22Rv1 (cell line): ENCODE data around the gene SHC1.

Experiments used
- ZFX ChIP-seq: fragments of 450-650 bp; IDR thresholded peaks from 2 replicates; pipeline ENCODE4 v1.6.1; 2017; ENCODE audit warnings: antibody characterized with exemption, borderline replicate concordance
- TF ChIP-seq, protein P1 (sequence below): fragments of 450-650 bp; IDR thresholded peaks from 2 replicates; pipeline ENCODE4 v1.5.1; 2017; ENCODE audit warnings: mild to moderate bottlenecking

GRCh38 chr1:155008015-155008941 lies 37.7 kb upstream of the SHC1 start:
- TF ChIP-seq, protein P1, sequence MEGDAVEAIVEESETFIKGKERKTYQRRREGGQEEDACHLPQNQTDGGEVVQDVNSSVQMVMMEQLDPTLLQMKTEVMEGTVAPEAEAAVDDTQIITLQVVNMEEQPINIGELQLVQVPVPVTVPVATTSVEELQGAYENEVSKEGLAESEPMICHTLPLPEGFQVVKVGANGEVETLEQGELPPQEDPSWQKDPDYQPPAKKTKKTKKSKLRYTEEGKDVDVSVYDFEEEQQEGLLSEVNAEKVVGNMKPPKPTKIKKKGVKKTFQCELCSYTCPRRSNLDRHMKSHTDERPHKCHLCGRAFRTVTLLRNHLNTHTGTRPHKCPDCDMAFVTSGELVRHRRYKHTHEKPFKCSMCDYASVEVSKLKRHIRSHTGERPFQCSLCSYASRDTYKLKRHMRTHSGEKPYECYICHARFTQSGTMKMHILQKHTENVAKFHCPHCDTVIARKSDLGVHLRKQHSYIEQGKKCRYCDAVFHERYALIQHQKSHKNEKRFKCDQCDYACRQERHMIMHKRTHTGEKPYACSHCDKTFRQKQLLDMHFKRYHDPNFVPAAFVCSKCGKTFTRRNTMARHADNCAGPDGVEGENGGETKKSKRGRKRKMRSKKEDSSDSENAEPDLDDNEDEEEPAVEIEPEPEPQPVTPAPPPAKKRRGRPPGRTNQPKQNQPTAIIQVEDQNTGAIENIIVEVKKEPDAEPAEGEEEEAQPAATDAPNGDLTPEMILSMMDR = no peak
- no peak for TF ChIP-seq ZFX
